HL-60 (cell line): Measurements from ENCODE around the gene TMEM204.

Experiments used
- DNase-seq, 2 experiments: peaks; one replicate each; pipeline ENCODE4 v3.0.0-alpha.2; 2010 to 2020; ENCODE audit warnings: low read depth in 1 of 2, low spot score in 1 of 2
- H3K27ac ChIP-seq: fragments of 250-450 bp; sonication (Bioruptor Pico); replicated peaks from 2 replicates; pipeline ENCODE4 v1.5.1; 2020; ENCODE audit warnings: mild to moderate bottlenecking, moderate library complexity
- H3K27me3 ChIP-seq: fragments of 250-450 bp; sonication (Bioruptor Pico); 2 replicates; pipeline ENCODE4 v1.5.1; 2021; ENCODE audit warnings: mild to moderate bottlenecking, moderate library complexity; ENCODE audit not compliant: insufficient read depth, poor library complexity, severe bottlenecking
- H3K4me3 ChIP-seq: replicated peaks from 2 replicates; pipeline ENCODE4 v1.5.1; 2011; ENCODE audit warnings: mild to moderate bottlenecking, control low read depth, low read length; ENCODE audit not compliant: insufficient read depth
- CTCF ChIP-seq: IDR thresholded peaks from one replicate; pipeline ENCODE4 v1.5.1; 2011; ENCODE audit warnings: low read length, control low read depth, inconsistent platforms; ENCODE audit not compliant: insufficient read depth
- GABPA ChIP-seq: IDR thresholded peaks from 2 replicates; pipeline ENCODE4 v1.6.1; 2012; ENCODE audit warnings: low read depth
- POLR2AphosphoS5 ChIP-seq: IDR thresholded peaks from 2 replicates; pipeline ENCODE4 v1.6.1; 2012; ENCODE audit warnings: low read depth
- REST ChIP-seq: IDR thresholded peaks from 2 replicates; pipeline ENCODE4 v1.6.1; 2012; ENCODE audit warnings: low read depth; ENCODE audit not compliant: insufficient replicate concordance
- SPI1 ChIP-seq: IDR thresholded peaks from 2 replicates; pipeline ENCODE4 v1.6.1; 2012; ENCODE audit warnings: low read depth, mild to moderate bottlenecking, borderline replicate concordance

The TMEM204 gene

GRCh38 chr16:1575578-1575977 lies 42.1 kb downstream of the TMEM204 start:
- TF ChIP-seq REST = no peak
- no peak for TF ChIP-seq POLR2AphosphoS5
- TF ChIP-seq GABPA = no peak
- TF ChIP-seq SPI1 = no peak
- TF ChIP-seq CTCF = no peak

GRCh38 chr16:1579214-1579613 lies 45.7 kb downstream of the TMEM204 start:
- H3K27me3 ChIP-seq = no peaks in the 10 kb centered on the region
- peak in 1 of 2 experiments; percentile 5 for DNase-seq
- H3K27ac ChIP-seq = no peak overlapping the region
- H3K4me3 ChIP-seq = no peak overlapping the region
- no peak for TF ChIP-seq GABPA
- TF ChIP-seq CTCF = no peak
- TF ChIP-seq POLR2AphosphoS5 = no peak

More at GRCh38 chr16:1575578-1575977, 42.1 kb downstream of the TMEM204 start:
- no peaks in the 10 kb centered on the region for H3K27me3 ChIP-seq
- no peak for DNase-seq
- H3K27ac ChIP-seq = no peak overlapping the region
- no peak overlapping the region for H3K4me3 ChIP-seq

GRCh38 chr16:1580256-1580655 lies 46.8 kb downstream of the TMEM204 start:
- H3K27ac ChIP-seq = no peak overlapping the region
- TF ChIP-seq CTCF (no peak), GABPA (no peak), POLR2AphosphoS5 (no peak), SPI1 (no peak), REST (no peak)
- H3K4me3 ChIP-seq = no peak overlapping the region
- no peaks in the 10 kb centered on the region for H3K27me3 ChIP-seq
- peak in 1 of 2 experiments; percentile 21 for DNase-seq

GRCh38 chr16:1580956-1581355 lies 47.5 kb downstream of the TMEM204 start:
- no peak for DNase-seq
- Histone ChIP-seq H3K4me3 (no peak overlapping the region), H3K27me3 (no peaks in the 10 kb centered on the region), H3K27ac (no peak overlapping the region)
- no peak for TF ChIP-seq SPI1
- no peak for TF ChIP-seq GABPA
